LoVo (cell line): Measurements from ENCODE around the gene PXT1.
"Not testable (repeated sequence)": the region's sequence is repeated elsewhere in the genome, so short reads cannot be mapped to it uniquely, and the experiment has no call there.

Experiments
- DNase-seq: peaks from one replicate; pipeline ENCODE4 v3.0.0-alpha.2; 2016; ENCODE audit warnings: low spot score

Gene PXT1

GRCh38 chr6:36443471-36444428 lies 1.1 kb upstream of the PXT1 start:
- peak; percentile 40 for DNase-seq

GRCh38 chr6:36442103-36442670 lies 467 bp downstream of the PXT1 start:
- no peak for DNase-seq

GRCh38 chr6:36441307-36441894 lies 1.3 kb downstream of the PXT1 start:
- DNase-seq = peak; percentile 96

GRCh38 chr6:36436466-36436865 lies 6.2 kb downstream of the PXT1 start:
- DNase-seq = no peak

- DNase-seq = no peak
Measured at GRCh38 chr6:36432151-36432671, 10.4 kb downstream of the PXT1 start.

- DNase-seq = no peak
Measured at GRCh38 chr6:36431197-36431596, 11.5 kb downstream of the PXT1 start.

- no peak for DNase-seq
Measured at GRCh38 chr6:36430351-36430750, 12.3 kb downstream of the PXT1 start.

GRCh38 chr6:36428911-36429310 lies 13.7 kb downstream of the PXT1 start:
- no peak for DNase-seq

GRCh38 chr6:36426622-36427021 lies 16.0 kb downstream of the PXT1 start:
- no peak for DNase-seq

GRCh38 chr6:36423101-36423824 lies 19.4 kb downstream of the PXT1 start:
- peak; percentile 99 for DNase-seq

GRCh38 chr6:36422714-36423100 lies 19.9 kb downstream of the PXT1 start:
- DNase-seq = no peak

- DNase-seq = no peak
Measured at GRCh38 chr6:36419310-36419709, 23.3 kb downstream of the PXT1 start.

- no peak for DNase-seq
Measured at GRCh38 chr6:36418558-36418957, 24.1 kb downstream of the PXT1 start.

- DNase-seq = no peak
Measured at GRCh38 chr6:36414481-36414880, 28.2 kb downstream of the PXT1 start.

GRCh38 chr6:36413489-36414480 lies 28.9 kb downstream of the PXT1 start:
- DNase-seq = no peak

GRCh38 chr6:36409718-36410117 lies 32.9 kb downstream of the PXT1 start:
- not testable (repeated sequence) for DNase-seq

GRCh38 chr6:36404164-36404563 lies 38.5 kb downstream of the PXT1 start:
- no peak for DNase-seq

GRCh38 chr6:36402481-36402880 lies 40.2 kb downstream of the PXT1 start:
- DNase-seq = no peak

GRCh38 chr6:36399970-36400369 lies 42.7 kb downstream of the PXT1 start:
- DNase-seq = no peak

- no peak for DNase-seq
Measured at GRCh38 chr6:36392621-36393020, 50.0 kb downstream of the PXT1 start.

GRCh38 chr6:36389353-36389752 lies 53.3 kb downstream of the PXT1 start:
- DNase-seq = no peak
